ENCODE data around the gene STAT2. TPM values are rescaled to one million over a fixed set of nuclear protein-coding genes. Genes with fewer than 3 reads are reported as not detected.

Gene STAT2
- total and polyA plus RNA-seq, 2 of the 13 experiments (the other 11 are each of a cell fraction or from before 2014, with no cell fraction given): 43.5 to 84.6 TPM

DNA sequence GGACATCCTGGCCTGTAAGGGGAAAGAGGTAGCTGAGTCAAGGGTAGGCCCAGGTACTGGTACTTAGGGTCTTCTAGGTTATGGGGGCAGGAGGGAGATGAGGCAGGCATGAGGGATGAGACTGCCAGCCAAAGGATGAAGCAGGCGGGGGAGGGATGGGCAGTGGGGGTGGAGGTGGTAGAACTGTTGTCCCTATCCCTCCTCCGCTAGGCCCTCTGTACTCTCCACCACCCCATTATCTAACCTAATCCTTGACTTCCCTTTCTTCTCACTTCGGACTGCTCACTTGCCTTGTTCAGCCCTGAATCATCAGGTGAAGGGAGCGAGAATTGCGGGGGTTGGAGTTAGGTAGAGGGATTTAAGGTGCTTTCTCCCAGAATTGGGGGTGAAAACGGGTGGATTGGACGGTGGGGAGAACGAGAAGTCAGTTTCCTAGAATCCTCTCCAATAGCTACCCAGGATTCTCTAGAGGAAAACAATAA is 26.7 kb downstream of the STAT2 start (continued):
- TF ChIP-seq MBNL3 (CRISPR knock-in tag; conservative IDR thresholded peaks at IDR 0.05) (no peak), ZNF747 (CRISPR knock-in tag; IDR thresholded peaks at IDR 0.05; ENCODE audit: borderline replicate concordance) (no peak), ZC3H4 (CRISPR knock-in tag; IDR thresholded peaks at IDR 0.05; ENCODE audit: borderline replicate concordance) (0 out of 2 replicates have a peak, but pooled peaks have one; percentile 74), ISX (CRISPR knock-in tag; conservative IDR thresholded peaks at IDR 0.05) (no peak), ZNF501 (CRISPR knock-in tag; IDR thresholded peaks at IDR 0.05) (no peak), MEF2D (CRISPR knock-in tag; IDR thresholded peaks at IDR 0.05) (no peak), ZFY (CRISPR knock-in tag; IDR thresholded peaks at IDR 0.05) (peak; percentile 48), HMG20B (CRISPR knock-in tag; conservative IDR thresholded peaks at IDR 0.05) (no peak), RBM22 (optimal IDR thresholded peaks at IDR 0.05; ENCODE audit: low read length) (no peak), NR2F6 (IDR thresholded peaks at IDR 0.05) (no peak), NR2F6 (CRISPR knock-in tag; IDR thresholded peaks at IDR 0.05) (no peak), CC2D1A (CRISPR knock-in tag; IDR thresholded peaks at IDR 0.05) (no peak), EHMT2 (IDR thresholded peaks at IDR 0.05; ENCODE audit: borderline replicate concordance, low read depth, low read length) (no peak; the same call in 1 of the 2 replicates), ZNF333 (CRISPR knock-in tag; IDR thresholded peaks at IDR 0.05; ENCODE audit: borderline replicate concordance) (no peak), HNRNPH1 (optimal IDR thresholded peaks at IDR 0.05; ENCODE audit: low read depth, low read length) (no peak), ZNF773 (CRISPR knock-in tag; IDR thresholded peaks at IDR 0.05; ENCODE audit: borderline replicate concordance) (no peak), SUZ12 (IDR thresholded peaks at IDR 0.05; ENCODE audit: low read depth, low read length) (0 out of 2 replicates have a peak, but pooled peaks have one; percentile 12), ZKSCAN5 (CRISPR knock-in tag; IDR thresholded peaks at IDR 0.05) (no peak), ZNF20 (CRISPR knock-in tag; IDR thresholded peaks at IDR 0.05) (no peak)
- TF ChIP-seq, protein P1, sequence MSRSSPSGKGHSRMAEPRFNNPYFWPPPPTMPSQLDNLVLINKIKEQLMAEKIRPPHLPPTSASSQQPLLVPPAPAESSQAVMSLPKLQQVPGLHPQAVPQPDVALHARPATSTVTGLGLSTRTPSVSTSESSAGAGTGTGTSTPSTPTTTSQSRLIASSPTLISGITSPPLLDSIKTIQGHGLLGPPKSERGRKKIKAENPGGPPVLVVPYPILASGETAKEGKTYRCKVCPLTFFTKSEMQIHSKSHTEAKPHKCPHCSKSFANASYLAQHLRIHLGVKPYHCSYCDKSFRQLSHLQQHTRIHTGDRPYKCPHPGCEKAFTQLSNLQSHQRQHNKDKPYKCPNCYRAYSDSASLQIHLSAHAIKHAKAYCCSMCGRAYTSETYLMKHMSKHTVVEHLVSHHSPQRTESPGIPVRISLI (CRISPR knock-in tag; IDR thresholded peaks at IDR 0.05; ENCODE audit: borderline replicate concordance): no peak
- TF ChIP-seq, protein P2, sequence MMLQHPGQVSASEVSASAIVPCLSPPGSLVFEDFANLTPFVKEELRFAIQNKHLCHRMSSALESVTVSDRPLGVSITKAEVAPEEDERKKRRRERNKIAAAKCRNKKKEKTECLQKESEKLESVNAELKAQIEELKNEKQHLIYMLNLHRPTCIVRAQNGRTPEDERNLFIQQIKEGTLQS (CRISPR knock-in tag; IDR thresholded peaks at IDR 0.05): no peak
- TF ChIP-seq, protein P3, sequence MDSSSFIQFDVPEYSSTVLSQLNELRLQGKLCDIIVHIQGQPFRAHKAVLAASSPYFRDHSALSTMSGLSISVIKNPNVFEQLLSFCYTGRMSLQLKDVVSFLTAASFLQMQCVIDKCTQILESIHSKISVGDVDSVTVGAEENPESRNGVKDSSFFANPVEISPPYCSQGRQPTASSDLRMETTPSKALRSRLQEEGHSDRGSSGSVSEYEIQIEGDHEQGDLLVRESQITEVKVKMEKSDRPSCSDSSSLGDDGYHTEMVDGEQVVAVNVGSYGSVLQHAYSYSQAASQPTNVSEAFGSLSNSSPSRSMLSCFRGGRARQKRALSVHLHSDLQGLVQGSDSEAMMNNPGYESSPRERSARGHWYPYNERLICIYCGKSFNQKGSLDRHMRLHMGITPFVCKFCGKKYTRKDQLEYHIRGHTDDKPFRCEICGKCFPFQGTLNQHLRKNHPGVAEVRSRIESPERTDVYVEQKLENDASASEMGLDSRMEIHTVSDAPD (CRISPR knock-in tag; IDR thresholded peaks at IDR 0.05): no peak
- TF ChIP-seq, protein P4, sequence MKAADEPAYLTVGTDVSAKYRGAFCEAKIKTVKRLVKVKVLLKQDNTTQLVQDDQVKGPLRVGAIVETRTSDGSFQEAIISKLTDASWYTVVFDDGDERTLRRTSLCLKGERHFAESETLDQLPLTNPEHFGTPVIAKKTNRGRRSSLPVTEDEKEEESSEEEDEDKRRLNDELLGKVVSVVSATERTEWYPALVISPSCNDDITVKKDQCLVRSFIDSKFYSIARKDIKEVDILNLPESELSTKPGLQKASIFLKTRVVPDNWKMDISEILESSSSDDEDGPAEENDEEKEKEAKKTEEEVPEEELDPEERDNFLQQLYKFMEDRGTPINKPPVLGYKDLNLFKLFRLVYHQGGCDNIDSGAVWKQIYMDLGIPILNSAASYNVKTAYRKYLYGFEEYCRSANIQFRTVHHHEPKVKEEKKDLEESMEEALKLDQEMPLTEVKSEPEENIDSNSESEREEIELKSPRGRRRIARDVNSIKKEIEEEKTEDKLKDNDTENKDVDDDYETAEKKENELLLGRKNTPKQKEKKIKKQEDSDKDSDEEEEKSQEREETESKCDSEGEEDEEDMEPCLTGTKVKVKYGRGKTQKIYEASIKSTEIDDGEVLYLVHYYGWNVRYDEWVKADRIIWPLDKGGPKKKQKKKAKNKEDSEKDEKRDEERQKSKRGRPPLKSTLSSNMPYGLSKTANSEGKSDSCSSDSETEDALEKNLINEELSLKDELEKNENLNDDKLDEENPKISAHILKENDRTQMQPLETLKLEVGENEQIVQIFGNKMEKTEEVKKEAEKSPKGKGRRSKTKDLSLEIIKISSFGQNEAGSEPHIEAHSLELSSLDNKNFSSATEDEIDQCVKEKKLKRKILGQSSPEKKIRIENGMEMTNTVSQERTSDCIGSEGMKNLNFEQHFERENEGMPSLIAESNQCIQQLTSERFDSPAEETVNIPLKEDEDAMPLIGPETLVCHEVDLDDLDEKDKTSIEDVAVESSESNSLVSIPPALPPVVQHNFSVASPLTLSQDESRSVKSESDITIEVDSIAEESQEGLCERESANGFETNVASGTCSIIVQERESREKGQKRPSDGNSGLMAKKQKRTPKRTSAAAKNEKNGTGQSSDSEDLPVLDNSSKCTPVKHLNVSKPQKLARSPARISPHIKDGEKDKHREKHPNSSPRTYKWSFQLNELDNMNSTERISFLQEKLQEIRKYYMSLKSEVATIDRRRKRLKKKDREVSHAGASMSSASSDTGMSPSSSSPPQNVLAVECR (CRISPR knock-in tag; IDR thresholded peaks at IDR 0.05; ENCODE audit: borderline replicate concordance): no peak
- TF ChIP-seq, protein P5, sequence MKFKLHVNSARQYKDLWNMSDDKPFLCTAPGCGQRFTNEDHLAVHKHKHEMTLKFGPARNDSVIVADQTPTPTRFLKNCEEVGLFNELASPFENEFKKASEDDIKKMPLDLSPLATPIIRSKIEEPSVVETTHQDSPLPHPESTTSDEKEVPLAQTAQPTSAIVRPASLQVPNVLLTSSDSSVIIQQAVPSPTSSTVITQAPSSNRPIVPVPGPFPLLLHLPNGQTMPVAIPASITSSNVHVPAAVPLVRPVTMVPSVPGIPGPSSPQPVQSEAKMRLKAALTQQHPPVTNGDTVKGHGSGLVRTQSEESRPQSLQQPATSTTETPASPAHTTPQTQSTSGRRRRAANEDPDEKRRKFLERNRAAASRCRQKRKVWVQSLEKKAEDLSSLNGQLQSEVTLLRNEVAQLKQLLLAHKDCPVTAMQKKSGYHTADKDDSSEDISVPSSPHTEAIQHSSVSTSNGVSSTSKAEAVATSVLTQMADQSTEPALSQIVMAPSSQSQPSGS (CRISPR knock-in tag; IDR thresholded peaks at IDR 0.05): no peak
